Epidermal melanocyte (primary cell): ENCODE results near the gene GRIK1.
"Not testable (repeated sequence)": the region's sequence is repeated elsewhere in the genome, so short reads cannot be mapped to it uniquely, and the experiment has no call there.

Experiments
- DNase-seq: peaks from one replicate; pipeline ENCODE4 v3.0.0; 2011; ENCODE audit warnings: low spot score; ENCODE audit not compliant: insufficient read length

The GRIK1 gene

GRCh38 chr21:29613877-29614276 lies 325.9 kb downstream of the GRIK1 start:
- no peak for DNase-seq

- no peak for DNase-seq
Measured at GRCh38 chr21:29613021-29613420, 326.8 kb downstream of the GRIK1 start.

- no peak for DNase-seq
Measured at GRCh38 chr21:29610779-29611360, 328.9 kb downstream of the GRIK1 start.

- no peak for DNase-seq
Measured at GRCh38 chr21:29606613-29607012, 333.2 kb downstream of the GRIK1 start.

- not testable (repeated sequence) for DNase-seq
Measured at GRCh38 chr21:29605219-29605618, 334.6 kb downstream of the GRIK1 start.

GRCh38 chr21:29604076-29604475 lies 335.7 kb downstream of the GRIK1 start:
- no peak for DNase-seq

- DNase-seq: no peak
Measured at GRCh38 chr21:29601047-29601446, 338.7 kb downstream of the GRIK1 start.

- no peak for DNase-seq
Measured at GRCh38 chr21:29586696-29587095, 353.1 kb downstream of the GRIK1 start.

GRCh38 chr21:29585462-29585861 lies 354.3 kb downstream of the GRIK1 start:
- no peak for DNase-seq

- no peak for DNase-seq
Measured at GRCh38 chr21:29583424-29583924, 356.3 kb downstream of the GRIK1 start.

- DNase-seq: no peak
Measured at GRCh38 chr21:29582855-29583254, 356.9 kb downstream of the GRIK1 start.

GRCh38 chr21:29581393-29581792 lies 358.4 kb downstream of the GRIK1 start:
- no peak for DNase-seq

- DNase-seq: no peak
Measured at GRCh38 chr21:29580732-29581285, 359.0 kb downstream of the GRIK1 start.

GRCh38 chr21:29578306-29578705 lies 361.5 kb downstream of the GRIK1 start:
- no peak for DNase-seq

GRCh38 chr21:29571949-29572348 lies 367.8 kb downstream of the GRIK1 start:
- no peak for DNase-seq

- DNase-seq: no peak
Measured at GRCh38 chr21:29568020-29568697, 371.6 kb downstream of the GRIK1 start.

GRCh38 chr21:29557931-29558725 lies 381.7 kb downstream of the GRIK1 start:
- no peak for DNase-seq

- DNase-seq: no peak
Measured at GRCh38 chr21:29557200-29557599, 382.6 kb downstream of the GRIK1 start.

GRCh38 chr21:29555601-29556000 lies 384.2 kb downstream of the GRIK1 start:
- DNase-seq: no peak

GRCh38 chr21:29550205-29550604 lies 389.6 kb downstream of the GRIK1 start:
- no peak for DNase-seq

- DNase-seq: no peak
Measured at GRCh38 chr21:29549614-29550013, 390.2 kb downstream of the GRIK1 start.

GRCh38 chr21:29547998-29548397 lies 391.8 kb downstream of the GRIK1 start:
- no peak for DNase-seq
